SK-N-MC (cell line): Measurements from ENCODE around the gene ZMYND15.

Experiments used
- EZH2 ChIP-seq: fragments of 200-600 bp; sonication (generic); IDR thresholded peaks from one replicate; pipeline ENCODE4 v1.6.1; 2017; ENCODE audit warnings: antibody characterized with exemption
- POLR2AphosphoS5 ChIP-seq: IDR thresholded peaks from 2 replicates; pipeline ENCODE4 v1.6.1; 2012; ENCODE audit warnings: mild to moderate bottlenecking, low read depth, low read length, borderline replicate concordance

DNA sequence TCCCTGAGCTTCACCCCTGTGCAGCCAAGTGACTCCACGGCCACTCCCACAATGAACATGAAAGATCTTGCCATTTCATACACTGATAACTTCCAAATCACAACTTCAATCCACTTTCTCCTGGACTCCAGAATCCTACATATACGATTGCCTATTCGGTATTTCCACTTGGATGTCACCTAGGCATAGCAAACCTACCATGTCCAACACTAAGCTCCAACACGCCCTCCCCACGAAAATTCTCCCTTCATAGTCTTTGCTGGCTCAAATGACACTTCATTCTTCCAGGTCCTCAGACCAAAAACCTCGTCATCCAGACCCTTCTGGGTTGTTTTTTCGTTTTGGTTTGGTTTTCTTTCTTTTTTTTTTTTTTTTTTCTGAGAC, 51.1 kb downstream of the ZMYND15 start:
- no peak for TF ChIP-seq EZH2
- TF ChIP-seq POLR2AphosphoS5 = no peak
